AG04450 (cell line): ENCODE measurements around the gene AQP12B. TPM values are rescaled to one million over a fixed set of nuclear protein-coding genes. Genes with fewer than 3 reads are reported as not detected.
"Not testable (repeated sequence)": the region's sequence is repeated elsewhere in the genome, so short reads cannot be mapped to it uniquely, and the experiment has no call there.

Source experiments
- CTCF ChIA-PET: fragments of 300-600, 350-600 bp; formaldehyde crosslinking; extraction: SDS; loops from one replicate; lab custom pipeline; 2022; ENCODE audit warnings: antibody characterized with exemption, inconsistent platforms; lab: Charles Lee
- POLR2A ChIA-PET: fragments of 350-600 bp; formaldehyde crosslinking; extraction: SDS; loops from one replicate; lab custom pipeline; 2021; ENCODE audit warnings: antibody characterized with exemption, inconsistent platforms; lab: Yijun Ruan, JAX
- DNase-seq: peaks from one replicate; pipeline ENCODE4 v3.0.0-alpha.2; 2011; ENCODE audit warnings: low read depth, low spot score
- H3K27ac ChIP-seq: one replicate; pipeline ENCODE4 v1.5.1; 2012; ENCODE audit warnings: low read depth, low read length, control low read depth
- H3K27me3 ChIP-seq: one replicate; pipeline ENCODE4 v1.6.0; 2012; ENCODE audit warnings: low read length; ENCODE audit not compliant: control insufficient read depth, insufficient read depth
- H3K4me3 ChIP-seq: 2 replicates; pipeline ENCODE4 v1.5.1; 2011; ENCODE audit warnings: mild to moderate bottlenecking, low read depth, low read length, control low read depth
- H3K9me3 ChIP-seq: 2 replicates; pipeline ENCODE4 v1.5.1; 2012; ENCODE audit warnings: low read length; ENCODE audit not compliant: control insufficient read depth, insufficient read depth
- CTCF ChIP-seq: IDR thresholded peaks from 2 replicates; pipeline ENCODE4 v1.5.1; 2011; ENCODE audit warnings: low read depth, low read length, control low read depth, inconsistent platforms
- polyA plus RNA-seq: library from polyadenylated mRNA; depleted of rRNA; stranded (reverse); fragments of >200 nt; gene quantifications from 2 replicates; pipeline ENCODE4 v1.2.3, GENCODE V29; 2011

AQP12B gene
- polyA plus RNA-seq, 1 experiment, result not detected

DNA sequence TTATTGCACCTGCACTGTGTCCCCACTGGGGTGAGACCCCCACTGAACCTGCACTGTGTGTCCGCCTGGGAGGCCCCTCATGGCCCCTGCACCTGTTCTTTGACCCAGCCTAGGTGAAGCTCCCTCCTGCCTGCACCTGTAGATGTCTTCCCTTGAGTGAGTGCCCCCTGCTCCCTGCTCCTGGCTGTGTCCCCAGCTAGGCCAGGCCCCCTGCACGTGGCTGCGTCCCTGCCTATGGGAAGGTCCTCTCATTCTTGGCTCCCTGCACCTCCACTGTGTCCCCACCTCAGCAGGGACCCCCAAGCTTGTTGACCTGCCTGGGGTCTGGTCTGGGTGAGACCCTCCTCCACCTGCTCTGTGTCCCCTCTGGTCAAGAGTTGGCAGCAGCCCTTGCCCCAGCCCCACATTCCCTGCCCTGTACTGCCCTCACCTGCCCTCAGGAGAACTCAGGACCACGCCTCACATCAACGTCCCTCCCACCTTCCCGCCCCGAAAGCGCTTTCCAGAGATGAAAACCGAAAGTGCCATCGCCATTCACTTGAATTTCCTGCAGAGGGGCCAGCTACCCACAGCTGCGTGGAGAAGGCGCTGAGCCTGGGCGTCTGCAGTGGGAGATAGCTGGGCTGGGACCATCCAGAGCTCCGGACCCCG is 769 bp upstream of the AQP12B start:
- H3K4me3 ChIP-seq, H3K27ac ChIP-seq, H3K9me3 ChIP-seq, CTCF ChIA-PET, DNase-seq, POLR2A ChIA-PET: not testable (repeated sequence)
- peaks cover 17% of the 10 kb centered on the region for H3K27me3 ChIP-seq

DNA sequence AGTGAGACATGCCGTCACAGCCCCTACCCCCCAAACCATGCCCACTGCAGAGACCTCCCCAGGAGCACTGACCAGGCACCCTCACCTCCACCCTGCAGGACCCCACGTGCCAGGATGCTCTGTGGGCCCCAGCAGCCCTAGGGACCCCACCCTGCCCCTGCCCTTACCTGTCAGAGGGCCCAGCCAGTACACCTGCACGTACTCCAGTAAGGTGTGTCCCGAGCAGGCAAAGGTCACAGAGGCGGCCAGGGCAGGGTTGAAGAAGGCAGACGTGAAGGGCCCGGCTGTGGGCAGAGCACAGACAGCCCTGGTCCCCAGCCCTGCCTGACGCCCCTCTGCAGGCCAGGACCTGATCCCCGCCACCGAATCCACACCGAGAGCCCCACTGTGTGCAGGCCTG is 2.5 kb downstream of the AQP12B start:
- H3K4me3 ChIP-seq, POLR2A ChIA-PET, H3K27me3 ChIP-seq, CTCF ChIA-PET, H3K27ac ChIP-seq, DNase-seq, H3K9me3 ChIP-seq: not testable (repeated sequence)

DNA sequence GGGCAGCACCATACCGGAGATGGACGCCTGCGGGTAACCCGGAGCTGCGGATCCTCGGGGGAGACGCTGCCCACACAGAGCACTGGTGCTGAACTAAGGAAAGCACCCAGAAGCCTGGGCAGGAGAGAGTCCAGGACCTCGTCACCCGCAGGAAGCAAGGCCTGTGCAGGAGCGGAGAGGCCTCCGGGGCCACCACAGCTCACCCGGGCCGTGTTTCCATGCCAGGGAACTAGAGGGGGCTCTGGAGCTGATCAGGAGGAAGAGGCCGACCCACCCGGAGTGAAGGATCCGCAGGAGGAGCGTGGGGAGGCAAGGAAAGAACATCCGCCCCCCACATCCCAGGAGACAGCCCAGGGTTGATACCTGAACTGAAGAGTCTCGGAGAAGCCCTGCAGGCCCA is 3.8 kb downstream of the AQP12B start:
- POLR2A ChIA-PET, H3K9me3 ChIP-seq, H3K4me3 ChIP-seq, H3K27me3 ChIP-seq, H3K27ac ChIP-seq, CTCF ChIA-PET, DNase-seq: not testable (repeated sequence)

DNA sequence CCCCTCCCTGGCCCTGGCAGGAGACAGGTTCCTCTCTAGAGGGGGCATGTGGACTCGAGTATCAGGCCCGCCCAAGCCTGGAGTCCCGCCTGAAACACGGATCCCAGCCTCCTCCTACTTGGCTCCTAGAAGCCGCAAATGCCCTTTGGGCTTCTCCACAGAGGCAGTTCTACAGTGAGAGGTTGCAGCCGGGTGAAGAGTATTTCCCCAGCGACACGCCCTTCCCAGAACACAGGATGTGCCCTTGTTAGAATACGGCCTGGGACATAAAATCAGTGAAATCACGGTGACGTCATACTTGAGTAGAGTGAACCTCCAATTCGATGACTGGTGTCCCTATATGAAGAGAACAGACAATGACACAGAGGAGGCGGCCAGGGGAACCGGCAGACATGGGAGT is 4.6 kb downstream of the AQP12B start:
- DNase-seq, H3K9me3 ChIP-seq, CTCF ChIA-PET, H3K4me3 ChIP-seq, POLR2A ChIA-PET, H3K27ac ChIP-seq, H3K27me3 ChIP-seq: not testable (repeated sequence)

DNA sequence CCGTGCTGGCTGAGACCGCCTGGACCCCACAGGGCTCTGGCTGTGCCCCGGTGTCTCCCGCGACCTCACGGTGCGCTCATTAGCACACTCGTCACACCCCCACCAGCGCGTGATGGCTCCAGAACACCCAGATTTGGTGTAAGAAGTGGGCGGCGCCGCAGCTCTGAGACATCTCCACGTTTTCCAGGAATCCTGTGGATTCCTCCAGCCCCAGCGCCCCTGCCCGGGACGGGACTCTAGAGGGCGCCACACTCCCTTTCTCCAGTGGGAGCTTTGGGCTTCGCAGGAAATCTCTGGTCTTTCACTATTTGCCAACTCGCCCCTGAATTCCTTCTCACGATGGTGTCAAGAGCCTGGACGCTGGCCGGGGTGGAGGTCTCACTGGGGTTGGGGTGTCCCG is 7.3 kb downstream of the AQP12B start:
- peaks cover 22% of the 10 kb centered on the region for H3K27me3 ChIP-seq
- DNase-seq, H3K27ac ChIP-seq, POLR2A ChIA-PET, CTCF ChIA-PET, H3K9me3 ChIP-seq, H3K4me3 ChIP-seq: not testable (repeated sequence)

DNA sequence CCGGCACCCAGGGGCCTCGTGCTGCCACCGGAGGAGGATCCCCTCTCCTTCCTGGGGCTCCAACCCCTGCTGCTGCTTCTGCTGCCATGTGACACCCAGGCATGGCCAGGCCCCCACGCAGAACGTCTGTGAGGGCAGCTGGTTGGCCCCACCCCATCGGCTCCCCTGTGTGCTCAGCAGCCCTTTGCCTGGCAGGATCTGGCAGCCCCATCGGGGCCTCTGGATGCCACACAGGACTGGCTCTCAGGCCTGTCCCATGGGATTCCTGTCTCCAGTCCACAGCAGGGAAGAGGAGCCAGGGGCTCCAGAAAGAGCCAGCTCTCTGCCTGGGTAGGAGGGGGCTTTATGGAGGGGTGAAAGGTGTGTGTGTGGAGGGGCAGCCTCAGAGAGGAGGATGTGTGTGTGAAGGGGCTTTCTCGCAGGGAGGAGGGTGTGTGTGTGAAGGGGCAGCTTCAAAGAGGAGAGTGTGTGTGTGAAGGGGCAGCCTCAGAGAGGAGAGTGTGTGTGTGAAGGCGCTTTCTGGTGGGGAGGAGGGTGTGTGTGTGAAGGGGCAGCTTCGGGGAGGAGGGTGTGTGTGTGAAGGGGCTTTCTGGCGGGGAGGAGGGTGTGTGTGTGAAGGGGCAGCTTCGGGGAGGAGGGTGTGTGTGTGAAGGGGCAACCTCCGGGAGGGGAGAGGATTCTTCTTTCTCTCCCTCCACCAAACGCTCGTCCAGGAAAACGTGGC is 8.1 kb downstream of the AQP12B start:
- H3K27ac ChIP-seq, CTCF ChIA-PET, POLR2A ChIA-PET, DNase-seq, H3K9me3 ChIP-seq, H3K4me3 ChIP-seq: not testable (repeated sequence)
- H3K27me3 ChIP-seq, result peaks cover 22% of the 10 kb centered on the region

DNA sequence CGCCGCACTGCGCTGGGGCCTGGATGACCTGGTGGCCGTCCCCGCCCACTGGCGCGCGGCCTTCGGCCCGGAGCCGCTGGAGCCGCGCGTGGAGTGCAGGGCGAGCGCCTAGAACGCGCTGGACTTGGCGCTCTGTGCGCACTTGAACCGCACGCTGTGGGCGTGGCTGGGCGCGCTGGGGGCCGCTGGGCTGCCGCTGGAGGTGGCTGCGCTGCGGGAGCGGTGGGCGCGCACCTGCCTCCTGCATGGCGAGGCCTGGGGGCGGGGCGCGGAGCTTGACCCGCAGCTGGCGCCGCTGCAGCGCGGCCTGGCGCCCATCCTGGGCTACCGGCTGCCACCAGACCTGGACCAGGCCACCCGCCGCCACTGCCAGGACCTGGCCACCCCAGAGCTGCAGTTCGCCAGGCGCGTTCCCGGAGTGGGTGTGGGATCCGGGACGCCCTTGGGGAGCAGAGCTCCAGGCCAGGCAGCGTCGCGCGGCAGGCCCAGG is 9.9 kb downstream of the AQP12B start:
- no peak for TF ChIP-seq CTCF
- peaks cover 22% of the 10 kb centered on the region for H3K27me3 ChIP-seq
- no peak overlapping the region for H3K4me3 ChIP-seq
- POLR2A ChIA-PET, result no interaction called here
- CTCF ChIA-PET, result no interaction called here
- H3K9me3 ChIP-seq, result no peaks in the 10 kb centered on the region; the same call in 1 of the 2 replicates
- no peak overlapping the region for H3K27ac ChIP-seq
- DNase-seq, result no peak
